Right lobe of liver (tissue), 6 donors: Measurements from ENCODE around the gene FBXL17. TPM values are rescaled to one million over a fixed set of nuclear protein-coding genes. Genes with fewer than 3 reads are reported as not detected.

Source experiments
- ATAC-seq, 4 donors: fragments of 200-7000 bp; cut with Tn5 transposase; one replicate each; pipeline ENCODE4 v1.9.1; 2020; ENCODE audit warnings: mild to moderate bottlenecking in 4 of 4, moderate library complexity in 4 of 4
- DNase-seq, 3 donors: peaks; one replicate each; pipeline ENCODE4 v3.0.0-alpha.2; 2020
- H3K27ac ChIP-seq, 3 donors: fragments of 200-600 bp; one replicate each; pipeline ENCODE4 v1.8.0; 2022
- H3K27me3 ChIP-seq, 2 donors: fragments of 200-600 bp; one replicate each; pipeline ENCODE4 v1.8.0; 2022
- H3K36me3 ChIP-seq, 4 donors: fragments of 200-600 bp; sonication (generic) in 1 of 4; one replicate each; pipeline versions ENCODE4 v1.5.1 to v1.8.0; 2017 to 2022; ENCODE audit warnings: control low read depth in 1 of 4
- H3K4me1 ChIP-seq, 4 donors: fragments of 200-600 bp; sonication (generic) in 1 of 4; one replicate each; pipeline versions ENCODE4 v1.5.1 to v1.8.0; 2017 to 2022; ENCODE audit warnings: control low read depth in 1 of 4
- H3K4me3 ChIP-seq, 3 donors: fragments of 200-600 bp; one replicate each; pipeline ENCODE4 v1.8.0; 2022
- H3K9me3 ChIP-seq, 4 donors: fragments of 200-600 bp; sonication (generic) in 1 of 4; one replicate each; pipeline versions ENCODE4 v1.5.1 to v1.8.0; 2017 to 2022; ENCODE audit warnings: control low read depth in 1 of 4
- CTCF ChIP-seq, 4 donors: fragments of 200-600 bp in 3 of 4; fragments of 450-650 bp in 1 of 4; IDR thresholded peaks; one replicate each; pipeline versions ENCODE4 v1.5.1 to v1.8.0; 2016 to 2022; ENCODE audit warnings: antibody characterized with exemption in 4 of 4, mild to moderate bottlenecking in 2 of 4
- POLR2A ChIP-seq: fragments of 450-650 bp; IDR thresholded peaks from one replicate; pipeline ENCODE4 v1.6.1; 2017; ENCODE audit warnings: antibody characterized with exemption, mild to moderate bottlenecking
- WGBS: methylation state at CpG from one replicate; pipeline ENCODE4 v1.1.6; 2018; ENCODE audit warnings: low coverage, low lambda C conversion rate; ENCODE audit not compliant: insufficient coverage; ENCODE audit errors: missing lambda C conversion rate; 5-methylcytosine and 5-hydroxymethylcytosine counted together
- intact Hi-C, 2 donors: fragments of 100-400 bp; cut with DNase I; formaldehyde crosslinking; loops; one replicate each; pipeline versions ENCODE4 v1.11.2 to v1.14.1; 2022
- total RNA-seq, 6 experiments: library from RNA; depleted of rRNA in 2 of 6; stranded (reverse); fragments of >200 nt in 2 of 6; fragmentation: NEBNext Ultra II Directional in 3 of 6; extraction: Animal tissue kit (Norgen Biotek cat#: 25700) in 3 of 6; gene quantifications; one replicate each; pipeline versions ENCODE4 v1.1.0 to v1.2.4, GENCODE V29; 2016 to 2023
- donor health status: DM: no; HTN: yes; CAD: no.
- donor health status: DM: no; HTN: no; CAD: no.
- donor health status: DM: no; HTN: no; CAD: no.
- donor health status: DM: no; HTN: yes; CAD: no.
- donor health status: DM: no; HTN: yes; CAD: no.

FBXL17 gene
- total RNA-seq, 6 experiments from 2014 or later: 7.7 to 10.6 (median 9.1) TPM

DNA sequence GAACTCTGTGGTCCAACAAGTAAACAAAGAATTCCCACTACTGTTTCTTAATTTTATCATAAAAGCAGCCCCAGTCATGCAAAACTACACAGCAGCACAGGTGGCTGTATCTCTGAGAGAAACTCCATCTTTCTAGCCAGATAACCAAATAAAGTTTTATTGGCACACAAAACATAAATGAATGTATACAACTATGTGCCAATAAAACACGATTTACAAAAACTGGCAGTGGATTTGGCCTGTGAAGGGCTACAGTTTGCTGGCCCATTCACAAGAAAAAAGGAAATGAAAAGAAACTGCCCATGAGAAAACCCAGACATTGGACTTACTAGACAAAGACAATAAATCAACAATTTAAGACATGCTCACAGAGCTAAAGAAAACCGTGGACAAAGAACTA, 10.6 kb downstream of the FBXL17 start:
- intact Hi-C loops: no loop called here
- Histone ChIP-seq H3K4me3 (no peak overlapping the region), H3K9me3 (peaks cover 0 to 3% (median 0%) of the 10 kb centered on the region in 4 donors), H3K36me3 (no peaks in the 10 kb centered on the region), H3K4me1 (no peaks in the 10 kb centered on the region), H3K27ac (no peak overlapping the region), H3K27me3 (no peaks in the 10 kb centered on the region)
- ATAC-seq (no peak), DNase-seq (no peak)
- WGBS: 86% methylated on average over 2 of the region's 2 CpGs
- no peak for TF ChIP-seq CTCF (IDR thresholded peaks at IDR 0.05)
- no peak for TF ChIP-seq POLR2A

DNA sequence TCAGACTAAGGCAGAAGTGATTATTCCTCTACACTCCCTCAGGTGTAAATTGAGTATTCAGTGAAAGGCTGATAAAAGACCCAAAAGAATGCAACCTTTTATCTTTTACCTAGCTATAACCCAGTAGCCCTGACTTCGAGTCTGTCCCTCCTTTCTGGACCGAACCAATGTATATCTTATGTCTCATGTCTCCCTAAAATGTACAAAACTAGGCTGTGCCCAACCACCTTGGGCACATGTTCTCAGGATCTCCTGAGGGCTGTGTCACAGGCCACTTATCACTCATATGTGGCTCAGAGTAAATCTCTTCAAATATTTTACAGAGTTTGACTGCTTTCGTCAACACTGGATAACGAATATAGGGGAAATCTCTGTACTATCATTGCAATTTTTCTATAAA, 12.7 kb downstream of the FBXL17 start:
- intact Hi-C loops: no loop called here

DNA sequence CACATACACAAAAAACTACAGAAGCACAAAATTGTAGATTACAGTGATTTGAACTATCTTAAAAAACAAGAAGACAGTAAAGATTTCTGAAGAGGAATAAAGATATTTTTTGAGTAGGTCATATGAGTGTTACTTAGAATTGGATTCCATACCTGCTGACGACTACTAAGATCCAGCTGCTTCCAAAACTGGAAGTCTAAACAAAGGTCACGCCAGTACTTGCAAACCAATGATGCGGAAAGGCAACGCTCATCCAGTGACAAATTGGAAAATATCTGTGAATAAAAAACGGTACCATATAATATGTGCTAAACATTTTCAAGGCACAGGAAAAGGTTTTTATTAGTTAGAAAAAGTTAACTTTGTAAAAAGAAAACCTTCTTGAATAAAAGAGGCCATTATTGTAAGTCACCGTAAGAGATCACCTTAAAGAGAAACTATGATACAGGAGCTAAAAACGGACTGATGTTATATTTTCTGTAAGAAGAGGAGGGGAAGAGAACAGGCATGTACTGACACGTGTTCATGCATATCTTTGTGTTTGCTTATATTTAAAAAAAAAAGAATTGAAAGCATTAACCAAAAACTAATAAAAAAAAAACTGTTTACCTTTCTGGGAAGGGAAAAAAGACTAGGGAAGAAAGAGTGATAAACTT, 14.1 kb downstream of the FBXL17 start:
- ATAC-seq: no peak
- intact Hi-C loops: no loop called here

More for the DNA sequence above, 12.7 kb downstream of the FBXL17 start:
- Histone ChIP-seq H3K27ac (no peak overlapping the region), H3K27me3 (no peaks in the 10 kb centered on the region), H3K36me3 (no peaks in the 10 kb centered on the region), H3K4me1 (no peaks in the 10 kb centered on the region), H3K4me3 (no peak overlapping the region), H3K9me3 (peaks cover 0 to 3% (median 0%) of the 10 kb centered on the region in 4 donors)
- TF ChIP-seq CTCF (IDR thresholded peaks at IDR 0.05): no peak
- DNase-seq (no peak), ATAC-seq (no peak)
- 95% methylated on average over 4 of the region's 4 CpGs for WGBS

DNA sequence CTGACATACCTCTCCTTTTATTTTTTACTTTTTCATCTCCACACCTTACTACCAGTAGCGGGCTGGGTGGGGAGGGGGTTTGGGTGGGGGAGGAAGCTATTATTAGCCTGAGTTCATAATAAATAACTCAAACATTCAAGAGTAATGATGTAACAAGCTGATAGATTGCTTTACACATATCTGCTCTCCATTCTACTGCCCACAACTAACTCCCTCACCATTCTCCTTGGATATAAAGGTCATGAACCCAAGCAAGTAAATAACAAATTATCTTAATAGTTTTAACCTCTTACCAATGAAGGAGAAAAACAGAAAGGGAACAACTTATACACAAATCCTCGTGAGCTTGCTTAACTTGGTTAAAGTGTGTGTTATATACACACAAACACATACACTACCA, 15.4 kb downstream of the FBXL17 start:
- WGBS: 63% methylated on average over 2 of the region's 2 CpGs

More for the DNA sequence above, 14.1 kb downstream of the FBXL17 start:
- DNase-seq: no peak
- Histone ChIP-seq H3K27ac (no peak overlapping the region), H3K4me1 (no peaks in the 10 kb centered on the region), H3K36me3 (no peaks in the 10 kb centered on the region), H3K4me3 (no peak overlapping the region), H3K9me3 (no peaks in the 10 kb centered on the region), H3K27me3 (no peaks in the 10 kb centered on the region)
- 90% methylated on average over 8 of the region's 8 CpGs for WGBS
- TF ChIP-seq POLR2A (no peak), CTCF (IDR thresholded peaks at IDR 0.05) (no peak)

More for the DNA sequence above, 15.4 kb downstream of the FBXL17 start:
- ATAC-seq: no peak
- Histone ChIP-seq H3K4me1 (no peaks in the 10 kb centered on the region), H3K27ac (no peak overlapping the region), H3K4me3 (no peak overlapping the region), H3K9me3 (no peaks in the 10 kb centered on the region), H3K27me3 (no peaks in the 10 kb centered on the region), H3K36me3 (no peaks in the 10 kb centered on the region)
- intact Hi-C loops: no loop called here
- no peak for TF ChIP-seq CTCF (IDR thresholded peaks at IDR 0.05)
- TF ChIP-seq POLR2A: no peak
- no peak for DNase-seq
